KMS-11 (cell line): ENCODE data around the gene GNB5.

Source experiments
- H2AFZ ChIP-seq: fragments of 200-600 bp; sonication (generic); 2 replicates; pipeline ENCODE4 v1.6.1; 2016; ENCODE audit warnings: antibody characterized with exemption, mixed run types, low read depth
- H3K27ac ChIP-seq: fragments of 200-600 bp; sonication (generic); 2 replicates; pipeline ENCODE4 v1.6.1; 2016; ENCODE audit warnings: mild to moderate bottlenecking, mixed run types
- H3K27me3 ChIP-seq: fragments of 200-600 bp; sonication (generic); 2 replicates; pipeline ENCODE4 v1.6.1; 2017; ENCODE audit warnings: mild to moderate bottlenecking, low read depth, mixed run types, moderate library complexity; ENCODE audit not compliant: insufficient read depth
- H3K36me3 ChIP-seq: fragments of 200-600 bp; sonication (generic); 2 replicates; pipeline ENCODE4 v1.6.1; 2017; ENCODE audit warnings: mild to moderate bottlenecking, mixed run types; ENCODE audit not compliant: insufficient read depth
- H3K4me1 ChIP-seq: fragments of 200-600 bp; sonication (generic); 2 replicates; pipeline ENCODE4 v1.6.1; 2016; ENCODE audit warnings: mild to moderate bottlenecking, low read depth, mixed run types; ENCODE audit not compliant: poor library complexity, severe bottlenecking
- H3K4me2 ChIP-seq: fragments of 200-600 bp; sonication (generic); 2 replicates; pipeline ENCODE4 v1.7.0; 2016; ENCODE audit warnings: mild to moderate bottlenecking, mixed run types
- H3K4me3 ChIP-seq: fragments of 200-600 bp; sonication (generic); IDR thresholded peaks from 2 replicates; pipeline ENCODE4 v1.6.1; 2017; ENCODE audit warnings: low read depth, low read length, mixed read lengths; ENCODE audit not compliant: insufficient read depth
- H3K79me2 ChIP-seq: fragments of 200-600 bp; sonication (generic); 2 replicates; pipeline ENCODE4 v1.6.1; 2016; ENCODE audit warnings: low read depth, mixed run types; ENCODE audit not compliant: insufficient read depth
- H3K9ac ChIP-seq: fragments of 200-600 bp; sonication (generic); 2 replicates; pipeline ENCODE4 v1.6.1; 2016; ENCODE audit warnings: mild to moderate bottlenecking, mixed run types
- H4K20me1 ChIP-seq: fragments of 200-600 bp; sonication (generic); 2 replicates; pipeline ENCODE4 v1.6.1; 2016; ENCODE audit warnings: mild to moderate bottlenecking, mixed run types; ENCODE audit not compliant: insufficient read depth
- CTCF ChIP-seq: fragments of 200-600 bp; sonication (generic); conservative IDR thresholded peaks from 2 replicates; pipeline ENCODE4 v1.6.1; 2017; ENCODE audit warnings: low read depth, mild to moderate bottlenecking, antibody characterized with exemption, low read length, moderate library complexity, mixed read lengths

GNB5 gene

GRCh38 chr15:52150043-52150825 lies 41.0 kb downstream of the GNB5 start:
- Histone ChIP-seq H2AFZ (no peak overlapping the region), H3K79me2 (no peaks in the 10 kb centered on the region), H4K20me1 (no peaks in the 10 kb centered on the region), H3K36me3 (no peaks in the 10 kb centered on the region), H3K4me3 (no peak overlapping the region), H3K4me1 (no peaks in the 10 kb centered on the region), H3K4me2 (no peak overlapping the region), H3K27me3 (no peaks in the 10 kb centered on the region), H3K27ac (no peak overlapping the region), H3K9ac (no peak overlapping the region)
- no peak for TF ChIP-seq CTCF

GRCh38 chr15:52148403-52148802 lies 42.8 kb downstream of the GNB5 start:
- Histone ChIP-seq H3K4me2 (no peak overlapping the region), H4K20me1 (no peaks in the 10 kb centered on the region), H3K36me3 (no peaks in the 10 kb centered on the region), H3K4me3 (no peak overlapping the region), H3K27ac (no peak overlapping the region), H3K27me3 (no peaks in the 10 kb centered on the region), H3K9ac (no peak overlapping the region), H3K4me1 (no peaks in the 10 kb centered on the region), H3K79me2 (no peaks in the 10 kb centered on the region), H2AFZ (no peak overlapping the region)
- no peak for TF ChIP-seq CTCF

GRCh38 chr15:52146776-52147175 lies 44.4 kb downstream of the GNB5 start:
- Histone ChIP-seq H3K4me1 (no peaks in the 10 kb centered on the region), H4K20me1 (no peaks in the 10 kb centered on the region)

GRCh38 chr15:52146261-52146660 lies 44.9 kb downstream of the GNB5 start:
- no peak overlapping the region for H3K4me3 ChIP-seq
- H3K9ac ChIP-seq: no peak overlapping the region
- H2AFZ ChIP-seq: no peak overlapping the region
- H3K79me2 ChIP-seq: no peaks in the 10 kb centered on the region
- H3K27ac ChIP-seq: no peak overlapping the region
- H3K36me3 ChIP-seq: no peaks in the 10 kb centered on the region
- H3K4me1 ChIP-seq: no peaks in the 10 kb centered on the region
- H3K4me2 ChIP-seq: no peak overlapping the region
- H3K27me3 ChIP-seq: no peaks in the 10 kb centered on the region
- no peak for TF ChIP-seq CTCF
- H4K20me1 ChIP-seq: no peaks in the 10 kb centered on the region

More at GRCh38 chr15:52146776-52147175, 44.4 kb downstream of the GNB5 start:
- no peak overlapping the region for H3K27ac ChIP-seq
- no peak for TF ChIP-seq CTCF
- H3K27me3 ChIP-seq: no peaks in the 10 kb centered on the region
- no peak overlapping the region for H3K4me3 ChIP-seq
- no peaks in the 10 kb centered on the region for H3K36me3 ChIP-seq
- H3K79me2 ChIP-seq: no peaks in the 10 kb centered on the region
- no peak overlapping the region for H2AFZ ChIP-seq
- no peak overlapping the region for H3K4me2 ChIP-seq
- H3K9ac ChIP-seq: no peak overlapping the region
